ENCODE data around the gene MRPS12. TPM values are rescaled to one million over a fixed set of nuclear protein-coding genes. Genes with fewer than 3 reads are reported as not detected.

Gene MRPS12
- total RNA-seq, 1 experiment from 2014 or later: 81.3 TPM

DNA sequence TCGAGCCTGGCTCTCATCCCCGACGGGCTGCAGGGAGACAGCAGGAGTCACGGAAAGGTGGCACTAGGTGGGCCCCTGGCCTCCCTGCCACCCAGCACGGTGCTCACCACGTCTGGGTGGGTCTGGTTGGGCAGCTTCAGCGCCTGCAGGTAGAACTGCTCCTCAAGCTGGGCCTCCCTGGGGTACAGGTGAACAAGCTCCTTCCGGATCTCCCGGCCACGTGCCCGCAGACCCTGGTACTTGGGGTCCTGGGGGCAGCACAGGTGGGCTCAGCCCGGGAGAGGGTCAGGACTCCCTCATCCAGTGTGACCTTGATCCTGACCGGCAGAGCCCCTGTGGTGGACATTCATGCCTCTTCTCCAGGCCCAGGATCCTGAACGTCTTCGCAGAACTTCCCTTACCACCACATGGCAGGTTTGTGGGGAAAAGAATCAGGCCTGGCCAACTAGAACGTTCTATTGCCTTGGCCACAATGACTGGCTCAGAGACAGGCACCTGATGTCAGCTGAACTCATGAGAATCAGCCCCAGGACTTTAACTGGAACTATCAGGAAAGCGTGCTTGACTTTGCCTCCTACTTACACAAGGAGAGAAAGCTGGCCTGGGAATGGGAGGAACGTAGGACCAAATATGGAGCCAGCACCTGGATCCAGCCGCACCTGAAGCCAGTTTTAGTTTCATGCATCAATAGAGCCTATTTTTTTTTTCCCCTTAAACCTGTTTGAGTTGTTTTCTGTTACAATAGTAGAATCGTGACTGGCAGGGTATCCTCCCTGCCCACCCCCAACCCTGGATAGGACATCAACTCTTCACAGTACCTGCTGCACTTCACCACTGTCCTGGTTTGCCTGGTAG is 9.1 kb upstream of the MRPS12 start:
- no peak overlapping the region for H2BK20ac ChIP-seq (ENCODE audit: low read depth, low read length, poor library complexity, severe bottlenecking)
- H3K4me2 ChIP-seq (ENCODE audit: insufficient read depth, insufficient read length, low read length): no peak overlapping the region
- Mint-ChIP-seq H3K9me3 (no peaks in the 10 kb centered on the region), H3K36me3 (ENCODE audit: insufficient read depth in 1 of 3, low read depth in 3 of 3) (peaks cover 25 to 46% (median 33%) of the 10 kb centered on the region in 3 experiments; a peak in 6 of 7 replicates), H3K27me3 (ENCODE audit: low read depth) (no peaks in the 10 kb centered on the region), H3K27ac (no peak overlapping the region), H3K4me1 (no peaks in the 10 kb centered on the region), H3K4me3 (no peak overlapping the region)
- H3K23ac ChIP-seq (ENCODE audit: insufficient read length, low read depth, low read length): no peak overlapping the region
- TF ChIP-seq, protein P1, sequence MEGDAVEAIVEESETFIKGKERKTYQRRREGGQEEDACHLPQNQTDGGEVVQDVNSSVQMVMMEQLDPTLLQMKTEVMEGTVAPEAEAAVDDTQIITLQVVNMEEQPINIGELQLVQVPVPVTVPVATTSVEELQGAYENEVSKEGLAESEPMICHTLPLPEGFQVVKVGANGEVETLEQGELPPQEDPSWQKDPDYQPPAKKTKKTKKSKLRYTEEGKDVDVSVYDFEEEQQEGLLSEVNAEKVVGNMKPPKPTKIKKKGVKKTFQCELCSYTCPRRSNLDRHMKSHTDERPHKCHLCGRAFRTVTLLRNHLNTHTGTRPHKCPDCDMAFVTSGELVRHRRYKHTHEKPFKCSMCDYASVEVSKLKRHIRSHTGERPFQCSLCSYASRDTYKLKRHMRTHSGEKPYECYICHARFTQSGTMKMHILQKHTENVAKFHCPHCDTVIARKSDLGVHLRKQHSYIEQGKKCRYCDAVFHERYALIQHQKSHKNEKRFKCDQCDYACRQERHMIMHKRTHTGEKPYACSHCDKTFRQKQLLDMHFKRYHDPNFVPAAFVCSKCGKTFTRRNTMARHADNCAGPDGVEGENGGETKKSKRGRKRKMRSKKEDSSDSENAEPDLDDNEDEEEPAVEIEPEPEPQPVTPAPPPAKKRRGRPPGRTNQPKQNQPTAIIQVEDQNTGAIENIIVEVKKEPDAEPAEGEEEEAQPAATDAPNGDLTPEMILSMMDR (conservative IDR thresholded peaks at IDR 0.05): no peak
- H2BK12ac ChIP-seq (ENCODE audit: insufficient read length, low read depth, low read length): no peak overlapping the region
- no peaks in the 10 kb centered on the region for H3K79me1 ChIP-seq (ENCODE audit: insufficient read depth, low read depth, low read length, poor library complexity, severe bottlenecking)
- H3K27ac ChIP-seq (ENCODE audit: insufficient read length, low read depth, low read length): no peak overlapping the region
- H2BK15ac ChIP-seq (ENCODE audit: low read depth, low read length): no peak overlapping the region
- no peaks in the 10 kb centered on the region for H3K27me3 ChIP-seq (ENCODE audit: insufficient read depth, low read length)
- H3K4ac ChIP-seq (ENCODE audit: low read depth, low read length): no peak overlapping the region
- H4K8ac ChIP-seq (replicated peaks; ENCODE audit: insufficient read length, low read depth, low read length): no peak overlapping the region
- no peak overlapping the region for H3K56ac ChIP-seq (ENCODE audit: insufficient read length, low read depth, low read length)
- no peaks in the 10 kb centered on the region for H3K9me3 ChIP-seq (ENCODE audit: control insufficient read depth, low read depth, low read length)
- H3K4me1 ChIP-seq (ENCODE audit: insufficient read depth, low read length): no peaks in the 10 kb centered on the region
- no peaks in the 10 kb centered on the region for H3K79me2 ChIP-seq (ENCODE audit: insufficient read depth, low read length)
- WGBS (ENCODE audit: extremely low coverage, insufficient read length, low lambda C conversion rate): no CpG with 5 or more reads among the region's 20 CpGs
- H2BK120ac ChIP-seq (ENCODE audit: low read depth, low read length, poor library complexity, severe bottlenecking): no peak overlapping the region
- H3T11ph ChIP-seq (ENCODE audit: low read length): no peak overlapping the region
- no peaks in the 10 kb centered on the region for H3K23me2 ChIP-seq (ENCODE audit: insufficient read length, low read depth, low read length, poor library complexity, severe bottlenecking)
- no peak overlapping the region for H4K5ac ChIP-seq (ENCODE audit: insufficient read length, low read depth, low read length)
- H2BK5ac ChIP-seq (ENCODE audit: insufficient read length, low read length): no peak overlapping the region
- DNase-seq: no peak
- H4K20me1 ChIP-seq (ENCODE audit: control insufficient read depth, insufficient read depth, insufficient read length): no peaks in the 10 kb centered on the region
- no peak overlapping the region for H3K18ac ChIP-seq (ENCODE audit: insufficient read length, low read depth, low read length)
- no peak overlapping the region for H4K91ac ChIP-seq (ENCODE audit: insufficient read length, low read depth, low read length)
- H3K14ac ChIP-seq (ENCODE audit: insufficient read depth, low read length): no peak overlapping the region
- H2AFZ ChIP-seq (ENCODE audit: low read length): no peak overlapping the region
- no peak overlapping the region for H3K9ac ChIP-seq (ENCODE audit: extremely low read depth, insufficient read length, low read length)
- no peak overlapping the region for H2AK5ac ChIP-seq (ENCODE audit: insufficient read length, low read length)

Measured in H9 (cell line).